SK-N-SH (cell line): ENCODE data around the gene SMYD3.

ENCODE experiments used
- CHD2 ChIP-seq: fragments of 150-350 bp; IDR thresholded peaks from 2 replicates; pipeline ENCODE4 v1.6.1; 2018; ENCODE audit warnings: low read length; ENCODE audit not compliant: partially characterized antibody
- EP300 ChIP-seq, 2 experiments: IDR thresholded peaks; 2 replicates each; pipeline versions ENCODE4 v1.4.0 to v1.6.1; 2012; ENCODE audit warnings: borderline replicate concordance in 1 of 2, low read depth in 1 of 2, low read length in 1 of 2
- EZH2phosphoT487 ChIP-seq: fragments of 200-600 bp; sonication (generic); IDR thresholded peaks from 2 replicates; pipeline ENCODE4 v1.6.1; 2017; ENCODE audit warnings: low read depth, mixed run types, mild to moderate bottlenecking, antibody characterized with exemption, moderate library complexity, borderline replicate concordance
- GABPA ChIP-seq: IDR thresholded peaks from 2 replicates; pipeline ENCODE4 v1.4.0; 2012; ENCODE audit warnings: low read depth, mild to moderate bottlenecking
- MXI1 ChIP-seq: IDR thresholded peaks from 2 replicates; pipeline ENCODE4 v1.6.1; 2012; ENCODE audit warnings: mild to moderate bottlenecking, low read depth, low read length, improper control_type of control experiment
- TF ChIP-seq, protein P1 (sequence below): fragments of 200-600 bp; sonication (generic); IDR thresholded peaks from 2 replicates; pipeline ENCODE4 v1.6.1; 2017; ENCODE audit warnings: antibody characterized with exemption, mild to moderate bottlenecking, moderate library complexity
- TF ChIP-seq, protein P2 (sequence below): IDR thresholded peaks from 2 replicates; pipeline ENCODE4 v1.4.0; 2012; ENCODE audit warnings: low read depth
- TF ChIP-seq, protein P3 (sequence below): IDR thresholded peaks from 2 replicates; pipeline ENCODE4 v1.6.1; 2012; ENCODE audit warnings: mild to moderate bottlenecking, low read depth, low read length, moderate library complexity

DNA sequence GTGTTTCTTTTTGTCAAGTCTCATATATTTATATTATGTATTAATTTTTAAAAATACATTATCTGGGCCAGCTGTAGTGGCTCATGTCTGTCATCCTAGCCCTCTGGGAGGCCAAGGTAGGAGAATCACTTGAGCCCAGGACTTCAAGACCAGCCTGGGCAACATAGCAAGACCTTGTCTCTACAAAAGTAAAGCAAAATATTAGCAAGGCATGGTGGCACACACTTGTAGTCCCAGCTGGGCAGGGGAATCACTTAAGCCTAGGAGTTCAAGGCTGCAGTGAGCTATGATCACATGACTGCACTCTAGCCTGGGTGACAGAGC lies 189.1 kb downstream of the SMYD3 start:
- TF ChIP-seq, protein P1, sequence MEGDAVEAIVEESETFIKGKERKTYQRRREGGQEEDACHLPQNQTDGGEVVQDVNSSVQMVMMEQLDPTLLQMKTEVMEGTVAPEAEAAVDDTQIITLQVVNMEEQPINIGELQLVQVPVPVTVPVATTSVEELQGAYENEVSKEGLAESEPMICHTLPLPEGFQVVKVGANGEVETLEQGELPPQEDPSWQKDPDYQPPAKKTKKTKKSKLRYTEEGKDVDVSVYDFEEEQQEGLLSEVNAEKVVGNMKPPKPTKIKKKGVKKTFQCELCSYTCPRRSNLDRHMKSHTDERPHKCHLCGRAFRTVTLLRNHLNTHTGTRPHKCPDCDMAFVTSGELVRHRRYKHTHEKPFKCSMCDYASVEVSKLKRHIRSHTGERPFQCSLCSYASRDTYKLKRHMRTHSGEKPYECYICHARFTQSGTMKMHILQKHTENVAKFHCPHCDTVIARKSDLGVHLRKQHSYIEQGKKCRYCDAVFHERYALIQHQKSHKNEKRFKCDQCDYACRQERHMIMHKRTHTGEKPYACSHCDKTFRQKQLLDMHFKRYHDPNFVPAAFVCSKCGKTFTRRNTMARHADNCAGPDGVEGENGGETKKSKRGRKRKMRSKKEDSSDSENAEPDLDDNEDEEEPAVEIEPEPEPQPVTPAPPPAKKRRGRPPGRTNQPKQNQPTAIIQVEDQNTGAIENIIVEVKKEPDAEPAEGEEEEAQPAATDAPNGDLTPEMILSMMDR: no peak
- no peak for TF ChIP-seq CHD2
- TF ChIP-seq MXI1: no peak
- TF ChIP-seq, protein P2, sequence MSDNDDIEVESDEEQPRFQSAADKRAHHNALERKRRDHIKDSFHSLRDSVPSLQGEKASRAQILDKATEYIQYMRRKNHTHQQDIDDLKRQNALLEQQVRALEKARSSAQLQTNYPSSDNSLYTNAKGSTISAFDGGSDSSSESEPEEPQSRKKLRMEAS: no peak
- no peak for TF ChIP-seq GABPA
- no peak for TF ChIP-seq EP300 (IDR thresholded peaks at IDR 0.05; ENCODE audit: borderline replicate concordance in 1 of 2, low read depth in 1 of 2, low read length in 1 of 2)
- TF ChIP-seq, protein P3, sequence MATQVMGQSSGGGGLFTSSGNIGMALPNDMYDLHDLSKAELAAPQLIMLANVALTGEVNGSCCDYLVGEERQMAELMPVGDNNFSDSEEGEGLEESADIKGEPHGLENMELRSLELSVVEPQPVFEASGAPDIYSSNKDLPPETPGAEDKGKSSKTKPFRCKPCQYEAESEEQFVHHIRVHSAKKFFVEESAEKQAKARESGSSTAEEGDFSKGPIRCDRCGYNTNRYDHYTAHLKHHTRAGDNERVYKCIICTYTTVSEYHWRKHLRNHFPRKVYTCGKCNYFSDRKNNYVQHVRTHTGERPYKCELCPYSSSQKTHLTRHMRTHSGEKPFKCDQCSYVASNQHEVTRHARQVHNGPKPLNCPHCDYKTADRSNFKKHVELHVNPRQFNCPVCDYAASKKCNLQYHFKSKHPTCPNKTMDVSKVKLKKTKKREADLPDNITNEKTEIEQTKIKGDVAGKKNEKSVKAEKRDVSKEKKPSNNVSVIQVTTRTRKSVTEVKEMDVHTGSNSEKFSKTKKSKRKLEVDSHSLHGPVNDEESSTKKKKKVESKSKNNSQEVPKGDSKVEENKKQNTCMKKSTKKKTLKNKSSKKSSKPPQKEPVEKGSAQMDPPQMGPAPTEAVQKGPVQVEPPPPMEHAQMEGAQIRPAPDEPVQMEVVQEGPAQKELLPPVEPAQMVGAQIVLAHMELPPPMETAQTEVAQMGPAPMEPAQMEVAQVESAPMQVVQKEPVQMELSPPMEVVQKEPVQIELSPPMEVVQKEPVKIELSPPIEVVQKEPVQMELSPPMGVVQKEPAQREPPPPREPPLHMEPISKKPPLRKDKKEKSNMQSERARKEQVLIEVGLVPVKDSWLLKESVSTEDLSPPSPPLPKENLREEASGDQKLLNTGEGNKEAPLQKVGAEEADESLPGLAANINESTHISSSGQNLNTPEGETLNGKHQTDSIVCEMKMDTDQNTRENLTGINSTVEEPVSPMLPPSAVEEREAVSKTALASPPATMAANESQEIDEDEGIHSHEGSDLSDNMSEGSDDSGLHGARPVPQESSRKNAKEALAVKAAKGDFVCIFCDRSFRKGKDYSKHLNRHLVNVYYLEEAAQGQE: no peak
- no peak for TF ChIP-seq EZH2phosphoT487
